Nephron progenitor cell (in vitro differentiated cells): ENCODE data around the gene INCENP.

Experiments
- DNase-seq: peaks from one replicate; pipeline ENCODE4 v3.0.0; 2021
- H3K27ac Mint-ChIP-seq: 2 replicates; pipeline ENCODE4 v1.8.0; 2021; ENCODE audit warnings: mild to moderate bottlenecking, moderate library complexity, mixed read lengths
- H3K27me3 Mint-ChIP-seq: 2 replicates; pipeline ENCODE4 v1.8.0; 2021; ENCODE audit warnings: mild to moderate bottlenecking, low read depth, mixed read lengths; ENCODE audit not compliant: poor library complexity
- H3K36me3 Mint-ChIP-seq: 2 replicates; pipeline ENCODE4 v1.8.0; 2021; ENCODE audit warnings: low read depth, mixed read lengths
- H3K4me1 Mint-ChIP-seq: 2 replicates; pipeline ENCODE4 v1.8.0; 2021; ENCODE audit warnings: mixed read lengths
- H3K4me3 Mint-ChIP-seq: 2 replicates; pipeline ENCODE4 v1.8.0; 2021; ENCODE audit warnings: mild to moderate bottlenecking, moderate library complexity, mixed read lengths
- H3K9me3 Mint-ChIP-seq: 2 replicates; pipeline ENCODE4 v1.8.0; 2021; ENCODE audit warnings: mild to moderate bottlenecking, moderate library complexity, mixed read lengths
- TF ChIP-seq, protein P1 (sequence below): fragments of 200-600 bp; sonication (generic); IDR thresholded peaks from 2 replicates; pipeline ENCODE4 v1.5.0; 2021; ENCODE audit warnings: antibody characterized with exemption

The INCENP gene

DNA sequence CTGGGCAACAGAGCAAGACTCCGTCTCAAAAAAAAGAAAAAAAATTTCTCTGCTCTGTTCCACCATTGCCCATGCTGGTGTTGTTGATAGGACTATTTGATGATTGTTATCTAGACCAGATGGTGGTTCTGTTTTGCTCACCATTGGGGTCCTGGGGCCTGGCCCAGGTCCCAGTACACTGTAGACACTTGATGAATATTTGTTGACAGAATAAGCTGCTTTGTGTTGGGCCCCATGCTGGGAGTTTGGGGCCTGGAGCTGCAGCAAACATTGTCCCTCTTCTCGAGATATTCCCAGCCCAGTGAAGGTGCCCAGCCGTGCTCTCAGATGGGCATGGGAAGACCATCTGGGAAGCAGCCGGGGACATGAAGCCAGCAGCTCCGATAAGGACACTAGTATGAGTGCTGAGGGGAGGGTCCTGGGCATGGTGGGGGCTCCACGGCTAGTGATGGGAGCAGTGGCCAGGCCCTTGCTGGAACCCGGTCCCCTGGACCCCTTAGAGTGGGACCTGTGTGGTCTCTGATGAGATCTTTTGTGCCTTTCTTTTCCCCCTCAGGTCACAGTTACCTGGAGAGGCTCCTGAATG lies 13.6 kb downstream of the INCENP start:
- no peak for DNase-seq
- H3K4me3 Mint-ChIP-seq = no peak overlapping the region
- H3K4me1 Mint-ChIP-seq = no peaks in the 10 kb centered on the region
- no peak overlapping the region for H3K27ac Mint-ChIP-seq
- no peaks in the 10 kb centered on the region for H3K9me3 Mint-ChIP-seq
- H3K27me3 Mint-ChIP-seq = no peaks in the 10 kb centered on the region
- peaks cover 41% of the 10 kb centered on the region for H3K36me3 Mint-ChIP-seq
- TF ChIP-seq, protein P1, sequence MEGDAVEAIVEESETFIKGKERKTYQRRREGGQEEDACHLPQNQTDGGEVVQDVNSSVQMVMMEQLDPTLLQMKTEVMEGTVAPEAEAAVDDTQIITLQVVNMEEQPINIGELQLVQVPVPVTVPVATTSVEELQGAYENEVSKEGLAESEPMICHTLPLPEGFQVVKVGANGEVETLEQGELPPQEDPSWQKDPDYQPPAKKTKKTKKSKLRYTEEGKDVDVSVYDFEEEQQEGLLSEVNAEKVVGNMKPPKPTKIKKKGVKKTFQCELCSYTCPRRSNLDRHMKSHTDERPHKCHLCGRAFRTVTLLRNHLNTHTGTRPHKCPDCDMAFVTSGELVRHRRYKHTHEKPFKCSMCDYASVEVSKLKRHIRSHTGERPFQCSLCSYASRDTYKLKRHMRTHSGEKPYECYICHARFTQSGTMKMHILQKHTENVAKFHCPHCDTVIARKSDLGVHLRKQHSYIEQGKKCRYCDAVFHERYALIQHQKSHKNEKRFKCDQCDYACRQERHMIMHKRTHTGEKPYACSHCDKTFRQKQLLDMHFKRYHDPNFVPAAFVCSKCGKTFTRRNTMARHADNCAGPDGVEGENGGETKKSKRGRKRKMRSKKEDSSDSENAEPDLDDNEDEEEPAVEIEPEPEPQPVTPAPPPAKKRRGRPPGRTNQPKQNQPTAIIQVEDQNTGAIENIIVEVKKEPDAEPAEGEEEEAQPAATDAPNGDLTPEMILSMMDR = no peak

DNA sequence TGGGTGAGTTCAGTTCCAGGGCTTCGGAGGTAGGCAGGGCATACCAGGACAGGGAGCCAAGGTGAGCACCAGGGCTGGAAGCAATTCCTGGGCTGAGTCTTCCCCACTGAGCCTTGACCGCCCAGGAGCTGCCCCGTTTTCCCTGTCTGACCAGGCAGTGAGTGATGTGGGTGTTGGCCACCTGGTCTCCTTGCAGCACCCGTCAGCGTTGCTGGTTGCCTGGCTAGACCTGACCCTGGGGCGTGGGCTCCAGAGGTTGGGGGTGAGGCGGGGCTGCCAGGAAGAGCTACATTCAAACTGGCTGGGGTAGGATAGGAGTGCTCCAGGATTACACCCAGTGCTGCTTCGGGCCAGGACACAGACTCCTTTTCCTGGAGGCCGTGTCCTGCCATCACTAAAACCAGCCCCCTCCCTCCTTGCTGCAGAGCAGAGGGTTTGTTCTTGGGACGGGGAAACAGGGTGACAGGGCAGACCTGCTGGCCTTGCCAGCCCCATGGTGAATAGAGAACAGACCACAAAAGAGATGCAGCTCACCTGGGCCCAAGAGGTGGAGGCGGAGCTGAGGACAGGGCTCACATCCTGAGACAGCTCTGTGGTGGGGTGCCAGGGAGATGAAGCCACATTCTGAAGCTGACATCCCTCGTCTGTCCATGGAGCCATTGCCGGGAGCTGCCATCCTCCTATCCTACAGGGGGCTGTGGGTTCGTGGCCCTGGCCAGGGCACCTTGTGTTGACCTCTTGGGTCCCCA lies 14.2 kb downstream of the INCENP start:
- Mint-ChIP-seq H3K27ac (no peak overlapping the region), H3K4me3 (no peak overlapping the region), H3K27me3 (no peaks in the 10 kb centered on the region), H3K9me3 (no peaks in the 10 kb centered on the region), H3K4me1 (no peaks in the 10 kb centered on the region), H3K36me3 (peaks cover 42% of the 10 kb centered on the region)
- no peak for DNase-seq
- TF ChIP-seq, protein P1 = no peak

DNA sequence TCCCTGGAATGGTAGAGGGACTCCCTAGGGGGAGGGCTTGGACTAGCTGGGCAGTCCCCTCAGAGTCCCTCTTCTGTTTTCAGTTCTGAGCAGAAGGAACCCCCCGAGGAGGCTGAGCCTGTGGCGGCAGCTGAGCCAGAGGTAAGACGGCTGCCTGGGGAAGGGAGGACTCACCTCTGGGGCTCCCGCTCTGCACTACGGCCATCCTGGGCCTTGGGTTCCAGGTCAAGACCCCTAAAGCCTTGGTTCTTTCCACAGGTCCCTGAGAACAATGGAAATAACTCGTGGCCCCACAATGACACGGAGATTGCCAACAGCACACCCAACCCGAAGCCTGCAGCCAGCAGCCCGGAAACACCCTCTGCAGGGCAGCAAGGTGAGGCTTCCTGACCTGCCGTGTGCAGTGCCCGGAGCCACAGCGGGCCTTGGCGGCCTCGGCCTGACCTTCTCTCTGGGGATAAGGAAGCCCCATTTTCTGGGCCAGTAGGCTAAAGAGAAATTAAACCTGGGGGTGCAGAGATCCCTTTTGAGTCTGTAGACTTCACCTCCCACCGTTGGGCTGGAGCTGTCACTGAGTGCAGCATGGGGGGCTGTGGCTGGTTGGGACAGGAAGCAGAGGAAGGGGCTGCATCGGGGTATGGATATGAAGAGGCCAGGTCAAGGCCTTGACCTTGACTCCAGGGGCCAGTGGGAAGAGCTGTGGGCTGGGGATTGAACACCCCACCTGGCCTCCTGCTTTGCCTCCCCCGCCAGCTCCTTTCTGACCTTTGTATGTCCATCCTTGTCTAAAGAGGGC lies 15.0 kb downstream of the INCENP start:
- H3K36me3 Mint-ChIP-seq = peaks cover 40% of the 10 kb centered on the region
- H3K4me1 Mint-ChIP-seq = no peaks in the 10 kb centered on the region
- TF ChIP-seq, protein P1 = no peak
- DNase-seq = no peak
- H3K9me3 Mint-ChIP-seq = no peaks in the 10 kb centered on the region
- no peak overlapping the region for H3K27ac Mint-ChIP-seq
- H3K4me3 Mint-ChIP-seq = no peak overlapping the region
- H3K27me3 Mint-ChIP-seq = no peaks in the 10 kb centered on the region

DNA sequence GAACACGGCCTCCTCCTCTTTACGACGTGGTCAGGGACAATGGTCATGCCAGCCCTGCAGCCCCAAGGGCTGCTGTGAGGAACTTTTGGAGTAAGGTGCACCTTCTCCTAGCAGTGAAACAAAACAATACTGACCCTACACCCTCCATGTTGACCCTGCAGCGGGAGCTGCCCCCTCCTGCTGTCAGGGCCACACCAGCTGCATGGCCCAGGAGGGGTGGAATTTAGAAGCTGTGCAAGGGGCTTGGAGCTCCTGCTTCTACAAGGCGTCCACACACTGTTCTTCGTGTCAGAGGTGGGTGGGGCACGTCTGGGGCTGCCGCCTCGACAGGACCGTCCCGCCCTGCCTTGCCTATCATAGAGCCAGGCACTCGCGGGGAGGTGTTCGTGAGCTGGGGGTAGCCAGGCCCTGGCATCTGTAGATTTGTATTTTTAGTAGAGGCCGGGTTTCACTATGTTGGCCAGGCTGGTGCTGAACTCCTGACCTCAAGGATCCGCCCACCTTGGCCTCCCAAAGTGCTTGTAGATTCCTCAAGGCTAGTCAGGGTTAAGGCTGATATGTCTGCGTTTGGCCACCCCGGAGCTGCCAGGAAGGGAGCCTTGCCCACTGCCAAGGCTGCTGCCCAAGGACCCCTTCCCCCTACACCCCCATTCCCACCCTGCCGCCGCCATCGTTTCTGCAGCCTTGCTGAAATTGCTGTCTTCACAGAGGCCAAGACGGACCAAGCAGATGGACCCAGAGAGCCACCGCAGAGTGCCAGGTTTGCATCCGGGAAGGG lies 15.9 kb downstream of the INCENP start:
- no peaks in the 10 kb centered on the region for H3K27me3 Mint-ChIP-seq
- H3K9me3 Mint-ChIP-seq = no peaks in the 10 kb centered on the region
- no peak overlapping the region for H3K27ac Mint-ChIP-seq
- DNase-seq = no peak
- TF ChIP-seq, protein P1 = no peak
- no peaks in the 10 kb centered on the region for H3K4me1 Mint-ChIP-seq
- H3K4me3 Mint-ChIP-seq = no peak overlapping the region
- peaks cover 34% of the 10 kb centered on the region for H3K36me3 Mint-ChIP-seq

DNA sequence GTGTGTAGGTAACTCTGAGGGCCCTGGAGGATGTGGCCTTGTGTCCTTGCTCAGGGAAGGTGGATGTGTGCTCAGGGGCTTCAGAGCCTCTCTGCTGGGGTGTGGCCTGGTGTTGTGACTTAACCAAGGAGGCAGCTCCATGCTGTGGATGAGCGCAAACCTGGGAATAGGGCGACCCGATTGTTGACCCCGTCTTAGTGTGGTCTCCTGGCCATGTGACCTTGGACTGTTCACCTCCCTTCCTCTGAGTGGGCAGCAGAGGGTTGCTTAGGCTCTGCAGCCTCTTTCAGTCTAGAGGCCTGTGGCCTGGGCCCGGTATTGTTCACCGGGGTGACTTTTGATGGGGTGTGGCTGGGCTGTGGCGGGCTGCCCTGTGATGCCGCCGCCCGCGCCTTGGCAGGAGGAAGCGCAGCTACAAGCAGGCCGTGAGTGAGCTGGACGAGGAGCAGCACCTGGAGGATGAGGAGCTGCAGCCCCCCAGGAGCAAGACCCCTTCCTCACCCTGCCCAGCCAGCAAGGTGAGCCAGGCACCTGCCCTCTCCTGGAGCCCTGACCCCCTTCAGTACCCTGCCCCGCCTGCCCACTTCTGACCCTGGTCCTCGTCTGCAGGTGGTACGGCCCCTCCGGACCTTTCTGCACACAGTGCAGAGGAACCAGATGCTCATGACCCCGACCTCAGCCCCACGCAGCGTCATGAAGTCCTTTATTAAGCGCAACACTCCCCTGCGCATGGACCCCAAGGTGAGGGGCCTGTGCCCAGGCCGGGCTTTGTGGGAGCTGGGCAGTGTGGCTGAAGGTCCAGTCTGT lies 16.7 kb downstream of the INCENP start:
- H3K4me1 Mint-ChIP-seq = no peaks in the 10 kb centered on the region
- no peaks in the 10 kb centered on the region for H3K27me3 Mint-ChIP-seq
- H3K4me3 Mint-ChIP-seq = no peak overlapping the region
- H3K9me3 Mint-ChIP-seq = no peaks in the 10 kb centered on the region
- H3K27ac Mint-ChIP-seq = no peak overlapping the region
- peaks cover 34% of the 10 kb centered on the region for H3K36me3 Mint-ChIP-seq
- DNase-seq = no peak
- TF ChIP-seq, protein P1 = no peak
